ENCODE data around the gene SLC35G4.

Gene SLC35G4

DNA sequence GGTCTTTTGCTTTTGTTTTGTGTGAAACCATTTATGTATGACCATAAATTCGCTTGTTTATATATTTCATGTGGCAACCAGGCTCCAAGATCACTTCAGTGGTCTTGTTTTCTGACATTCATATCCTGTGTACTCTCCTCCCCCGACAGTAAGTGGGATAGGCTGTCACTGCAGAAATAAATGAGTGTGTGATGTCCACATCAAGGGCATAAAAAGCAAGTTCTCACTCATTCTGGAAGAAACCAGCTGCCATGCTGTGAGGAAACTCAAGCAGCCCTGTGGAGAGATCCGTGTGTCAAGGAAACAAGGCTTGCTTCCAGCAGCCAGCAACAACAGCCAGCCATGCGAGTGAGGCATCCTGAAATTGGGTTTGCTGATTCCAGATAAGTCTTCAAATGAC is 40.4 kb downstream of the SLC35G4 start:
- TF ChIP-seq CEBPB (IDR thresholded peaks at IDR 0.05) = no peak

DNA sequence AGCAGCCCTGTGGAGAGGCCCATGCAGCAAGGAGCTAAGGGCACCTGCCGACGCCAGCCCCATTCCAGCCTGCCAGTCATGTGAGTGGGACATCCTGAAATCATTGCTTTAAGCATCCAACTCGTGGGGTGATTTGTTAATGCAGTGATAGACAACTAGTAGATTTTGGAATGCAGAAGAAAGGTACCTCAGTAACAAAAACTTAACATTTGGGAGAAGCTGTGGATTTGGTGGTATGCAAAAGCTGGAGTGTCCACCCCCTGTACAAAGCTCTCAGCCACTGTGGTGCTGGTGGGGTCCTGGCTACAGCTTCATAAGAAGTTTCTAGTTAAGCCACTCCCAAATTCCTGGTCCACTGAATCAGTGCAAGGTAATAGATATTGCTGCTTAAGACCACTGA is 42.5 kb downstream of the SLC35G4 start:
- TF ChIP-seq ZBTB7A (IDR thresholded peaks at IDR 0.05; ENCODE audit: low read depth) (no peak), EGR1 (IDR thresholded peaks at IDR 0.05) (no peak)

DNA sequence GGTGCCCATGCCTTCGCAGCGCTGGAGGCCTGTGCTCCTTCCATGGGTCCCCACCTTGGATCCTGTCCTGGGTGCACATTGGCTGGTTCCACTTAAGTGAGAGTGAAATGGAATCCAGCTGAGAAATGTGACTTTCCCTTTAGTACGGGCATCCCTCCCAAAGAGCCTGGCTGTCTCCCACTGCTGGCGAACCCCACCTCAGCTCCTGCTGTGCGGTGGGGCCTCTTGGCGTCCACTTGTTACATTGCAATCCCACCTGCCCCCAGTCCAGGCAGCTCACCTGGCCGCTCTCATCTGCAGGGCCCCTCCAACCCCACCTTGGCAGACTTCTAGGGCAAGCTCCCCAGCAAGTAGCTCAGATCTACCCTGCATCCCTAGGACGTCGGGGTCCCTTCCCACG is 44.1 kb downstream of the SLC35G4 start:
- TF ChIP-seq, protein P1, sequence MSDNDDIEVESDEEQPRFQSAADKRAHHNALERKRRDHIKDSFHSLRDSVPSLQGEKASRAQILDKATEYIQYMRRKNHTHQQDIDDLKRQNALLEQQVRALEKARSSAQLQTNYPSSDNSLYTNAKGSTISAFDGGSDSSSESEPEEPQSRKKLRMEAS (IDR thresholded peaks at IDR 0.05) = no peak
- TF ChIP-seq, protein P2, sequence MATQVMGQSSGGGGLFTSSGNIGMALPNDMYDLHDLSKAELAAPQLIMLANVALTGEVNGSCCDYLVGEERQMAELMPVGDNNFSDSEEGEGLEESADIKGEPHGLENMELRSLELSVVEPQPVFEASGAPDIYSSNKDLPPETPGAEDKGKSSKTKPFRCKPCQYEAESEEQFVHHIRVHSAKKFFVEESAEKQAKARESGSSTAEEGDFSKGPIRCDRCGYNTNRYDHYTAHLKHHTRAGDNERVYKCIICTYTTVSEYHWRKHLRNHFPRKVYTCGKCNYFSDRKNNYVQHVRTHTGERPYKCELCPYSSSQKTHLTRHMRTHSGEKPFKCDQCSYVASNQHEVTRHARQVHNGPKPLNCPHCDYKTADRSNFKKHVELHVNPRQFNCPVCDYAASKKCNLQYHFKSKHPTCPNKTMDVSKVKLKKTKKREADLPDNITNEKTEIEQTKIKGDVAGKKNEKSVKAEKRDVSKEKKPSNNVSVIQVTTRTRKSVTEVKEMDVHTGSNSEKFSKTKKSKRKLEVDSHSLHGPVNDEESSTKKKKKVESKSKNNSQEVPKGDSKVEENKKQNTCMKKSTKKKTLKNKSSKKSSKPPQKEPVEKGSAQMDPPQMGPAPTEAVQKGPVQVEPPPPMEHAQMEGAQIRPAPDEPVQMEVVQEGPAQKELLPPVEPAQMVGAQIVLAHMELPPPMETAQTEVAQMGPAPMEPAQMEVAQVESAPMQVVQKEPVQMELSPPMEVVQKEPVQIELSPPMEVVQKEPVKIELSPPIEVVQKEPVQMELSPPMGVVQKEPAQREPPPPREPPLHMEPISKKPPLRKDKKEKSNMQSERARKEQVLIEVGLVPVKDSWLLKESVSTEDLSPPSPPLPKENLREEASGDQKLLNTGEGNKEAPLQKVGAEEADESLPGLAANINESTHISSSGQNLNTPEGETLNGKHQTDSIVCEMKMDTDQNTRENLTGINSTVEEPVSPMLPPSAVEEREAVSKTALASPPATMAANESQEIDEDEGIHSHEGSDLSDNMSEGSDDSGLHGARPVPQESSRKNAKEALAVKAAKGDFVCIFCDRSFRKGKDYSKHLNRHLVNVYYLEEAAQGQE (IDR thresholded peaks at IDR 0.05; ENCODE audit: low read depth) = no peak
- TF ChIP-seq NFIC (IDR thresholded peaks at IDR 0.05) (no peak), FOXM1 (IDR thresholded peaks at IDR 0.05; ENCODE audit: borderline replicate concordance, low read depth) (no peak), EGR1 (IDR thresholded peaks at IDR 0.05) (no peak), TEAD4 (IDR thresholded peaks at IDR 0.05) (no peak), ZBTB7A (IDR thresholded peaks at IDR 0.05; ENCODE audit: low read depth) (no peak), CREB1 (IDR thresholded peaks at IDR 0.05; ENCODE audit: low read depth) (no peak), RAD21 (IDR thresholded peaks at IDR 0.05; ENCODE audit: low read depth) (no peak), YY1 (IDR thresholded peaks at IDR 0.05; ENCODE audit: low read depth) (no peak), EP300 (IDR thresholded peaks at IDR 0.05; ENCODE audit: borderline replicate concordance) (no peak), CEBPB (IDR thresholded peaks at IDR 0.05) (no peak), TCF12 (IDR thresholded peaks at IDR 0.05; ENCODE audit: low read depth) (no peak)
- TF ChIP-seq, protein P3, sequence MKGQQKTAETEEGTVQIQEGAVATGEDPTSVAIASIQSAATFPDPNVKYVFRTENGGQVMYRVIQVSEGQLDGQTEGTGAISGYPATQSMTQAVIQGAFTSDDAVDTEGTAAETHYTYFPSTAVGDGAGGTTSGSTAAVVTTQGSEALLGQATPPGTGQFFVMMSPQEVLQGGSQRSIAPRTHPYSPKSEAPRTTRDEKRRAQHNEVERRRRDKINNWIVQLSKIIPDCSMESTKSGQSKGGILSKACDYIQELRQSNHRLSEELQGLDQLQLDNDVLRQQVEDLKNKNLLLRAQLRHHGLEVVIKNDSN (IDR thresholded peaks at IDR 0.05) = no peak

DNA sequence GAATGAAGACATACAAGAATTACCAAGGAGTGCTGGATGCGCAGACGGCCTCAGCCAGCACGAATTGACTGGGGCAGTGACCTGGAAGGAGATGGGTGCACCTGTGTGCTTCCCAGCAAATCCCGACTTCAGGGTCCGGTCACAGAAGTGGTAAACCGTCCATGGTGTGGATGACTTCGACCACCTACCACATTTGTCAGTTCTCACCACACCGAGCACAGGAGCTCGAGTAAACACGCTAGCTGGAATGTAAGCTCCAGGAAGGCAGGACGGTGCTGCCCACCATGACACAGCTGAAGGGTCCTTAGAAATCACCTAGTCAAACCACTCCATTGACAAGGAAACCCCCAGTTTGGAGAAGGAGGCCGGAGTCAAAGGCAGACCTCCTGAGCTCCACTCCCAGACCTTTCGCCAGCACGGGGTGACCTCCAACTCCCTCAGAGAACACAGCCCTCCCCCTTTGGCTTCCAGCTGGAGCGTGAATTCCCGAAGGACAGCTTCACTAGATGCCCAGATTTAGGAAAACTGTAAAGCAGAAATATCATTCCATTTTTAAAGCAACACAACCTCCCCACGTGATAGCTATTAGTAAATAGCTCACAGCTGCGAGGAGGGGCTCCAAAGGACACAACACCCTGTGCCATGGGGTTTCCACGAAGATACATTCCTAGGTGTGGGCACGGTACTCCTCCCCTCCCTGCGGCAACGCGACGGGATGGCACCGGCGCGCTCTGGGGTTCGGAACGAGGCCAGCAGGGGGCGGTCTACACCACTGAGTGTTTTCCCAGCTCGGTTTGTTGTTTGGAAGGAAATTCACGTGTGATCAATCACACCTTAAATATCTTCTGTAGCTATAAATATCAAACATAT is 45.6 kb downstream of the SLC35G4 start:
- TF ChIP-seq, protein P1 (IDR thresholded peaks at IDR 0.05) = no peak
- peak; percentile 86 for TF ChIP-seq RAD21 (IDR thresholded peaks at IDR 0.05; ENCODE audit: low read depth)

DNA sequence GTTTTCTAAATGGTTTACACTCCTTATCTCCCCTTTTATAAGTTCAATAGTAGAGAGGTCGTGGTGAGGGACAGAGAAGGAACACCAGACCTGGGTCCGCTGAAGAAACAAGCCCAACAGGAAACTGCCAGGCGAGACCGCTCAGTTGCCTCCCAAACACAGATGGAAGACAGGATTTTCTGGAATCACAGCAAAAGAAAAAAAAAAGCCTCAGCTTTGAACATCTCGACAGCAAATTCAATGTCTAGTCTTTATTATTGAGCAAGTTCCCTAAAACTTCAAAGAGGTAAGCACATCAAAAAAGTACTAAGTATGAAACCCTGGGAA is 46.2 kb downstream of the SLC35G4 start:
- no peak for TF ChIP-seq TCF12 (IDR thresholded peaks at IDR 0.05; ENCODE audit: low read depth)
- TF ChIP-seq TEAD4 (IDR thresholded peaks at IDR 0.05) = no peak
- TF ChIP-seq NFIC (IDR thresholded peaks at IDR 0.05) = no peak
- TF ChIP-seq YY1 (IDR thresholded peaks at IDR 0.05; ENCODE audit: low read depth) = no peak
- no peak for TF ChIP-seq ZBTB7A (IDR thresholded peaks at IDR 0.05; ENCODE audit: low read depth)
- TF ChIP-seq, protein P2 (IDR thresholded peaks at IDR 0.05; ENCODE audit: low read depth) = no peak
- no peak for TF ChIP-seq RAD21 (IDR thresholded peaks at IDR 0.05; ENCODE audit: low read depth)
- no peak for TF ChIP-seq EP300 (IDR thresholded peaks at IDR 0.05; ENCODE audit: borderline replicate concordance)
- TF ChIP-seq EGR1 (IDR thresholded peaks at IDR 0.05) = no peak
- TF ChIP-seq, protein P3 (IDR thresholded peaks at IDR 0.05) = no peak
- TF ChIP-seq FOXM1 (IDR thresholded peaks at IDR 0.05; ENCODE audit: borderline replicate concordance, low read depth) = no peak
- TF ChIP-seq TAF1 (IDR thresholded peaks at IDR 0.05; ENCODE audit: low read depth) = no peak
- TF ChIP-seq CEBPB (IDR thresholded peaks at IDR 0.05) = no peak
- TF ChIP-seq, protein P1 (IDR thresholded peaks at IDR 0.05) = no peak
- TF ChIP-seq CREB1 (IDR thresholded peaks at IDR 0.05; ENCODE audit: low read depth) = no peak

DNA sequence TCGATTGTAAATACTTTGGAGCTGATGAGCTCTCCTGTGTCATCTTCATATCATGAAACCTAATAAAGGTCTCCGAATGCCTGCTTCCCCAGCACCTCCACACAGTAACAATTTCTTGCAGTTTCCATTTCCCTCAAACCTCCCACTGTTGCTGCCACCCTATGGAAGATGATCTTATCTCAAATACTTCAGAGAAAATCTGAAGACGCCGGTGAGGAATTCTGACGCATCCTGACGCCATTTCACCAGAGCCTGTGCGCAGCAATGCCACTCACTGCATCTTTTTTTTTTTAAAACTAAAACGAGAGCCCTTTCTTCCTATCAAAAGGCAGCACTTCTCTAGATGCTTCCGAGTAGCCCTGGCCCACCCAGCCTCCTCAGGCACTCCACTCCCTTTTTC is 47.8 kb downstream of the SLC35G4 start:
- TF ChIP-seq NFIC (IDR thresholded peaks at IDR 0.05) (no peak), RAD21 (IDR thresholded peaks at IDR 0.05; ENCODE audit: low read depth) (no peak), EGR1 (IDR thresholded peaks at IDR 0.05) (no peak)
